Neural crest cell (in vitro differentiated cells): Measurements from ENCODE around the gene KRTAP6-3. TPM values are rescaled to one million over a fixed set of nuclear protein-coding genes. Genes with fewer than 3 reads are reported as not detected.

Experiments
- DNase-seq: peaks from one replicate; pipeline ENCODE4 v3.0.0; 2021; ENCODE audit warnings: low read depth, mixed read lengths, low spot score
- H3K27ac Mint-ChIP-seq: one replicate; pipeline ENCODE4 v1.8.0; 2021; ENCODE audit warnings: mild to moderate bottlenecking, mixed read lengths; ENCODE audit not compliant: unreplicated experiment
- H3K27me3 Mint-ChIP-seq: 2 replicates; pipeline ENCODE4 v1.8.0; 2021; ENCODE audit warnings: low read depth, mild to moderate bottlenecking, mixed read lengths
- H3K36me3 Mint-ChIP-seq: 2 replicates; pipeline ENCODE4 v1.8.0; 2021; ENCODE audit warnings: low read depth, mild to moderate bottlenecking, mixed read lengths
- H3K4me1 Mint-ChIP-seq: 2 replicates; pipeline ENCODE4 v1.8.0; 2021; ENCODE audit warnings: mixed read lengths
- H3K4me3 Mint-ChIP-seq: one replicate; pipeline ENCODE4 v1.8.0; 2021; ENCODE audit warnings: mild to moderate bottlenecking, mixed read lengths
- H3K9me3 Mint-ChIP-seq: 2 replicates; pipeline ENCODE4 v1.8.0; 2021; ENCODE audit warnings: mixed read lengths
- total RNA-seq: library from RNA; stranded (reverse); gene quantifications from 2 replicates; pipeline ENCODE4 v1.2.1, GENCODE V29; 2021
- TF ChIP-seq, protein P1 (sequence below): fragments of 200-600 bp; sonication (generic); conservative IDR thresholded peaks from 2 replicates; pipeline ENCODE4 v1.5.0; 2021; ENCODE audit warnings: antibody characterized with exemption, mild to moderate bottlenecking

The KRTAP6-3 gene
- total RNA-seq, 1 donor from 2014 or later = not detected

GRCh38 chr21:30563072-30563471, 29.2 kb upstream of the KRTAP6-3 start:
- no peak overlapping the region for H3K4me3 Mint-ChIP-seq
- no peak for DNase-seq
- TF ChIP-seq, protein P1, sequence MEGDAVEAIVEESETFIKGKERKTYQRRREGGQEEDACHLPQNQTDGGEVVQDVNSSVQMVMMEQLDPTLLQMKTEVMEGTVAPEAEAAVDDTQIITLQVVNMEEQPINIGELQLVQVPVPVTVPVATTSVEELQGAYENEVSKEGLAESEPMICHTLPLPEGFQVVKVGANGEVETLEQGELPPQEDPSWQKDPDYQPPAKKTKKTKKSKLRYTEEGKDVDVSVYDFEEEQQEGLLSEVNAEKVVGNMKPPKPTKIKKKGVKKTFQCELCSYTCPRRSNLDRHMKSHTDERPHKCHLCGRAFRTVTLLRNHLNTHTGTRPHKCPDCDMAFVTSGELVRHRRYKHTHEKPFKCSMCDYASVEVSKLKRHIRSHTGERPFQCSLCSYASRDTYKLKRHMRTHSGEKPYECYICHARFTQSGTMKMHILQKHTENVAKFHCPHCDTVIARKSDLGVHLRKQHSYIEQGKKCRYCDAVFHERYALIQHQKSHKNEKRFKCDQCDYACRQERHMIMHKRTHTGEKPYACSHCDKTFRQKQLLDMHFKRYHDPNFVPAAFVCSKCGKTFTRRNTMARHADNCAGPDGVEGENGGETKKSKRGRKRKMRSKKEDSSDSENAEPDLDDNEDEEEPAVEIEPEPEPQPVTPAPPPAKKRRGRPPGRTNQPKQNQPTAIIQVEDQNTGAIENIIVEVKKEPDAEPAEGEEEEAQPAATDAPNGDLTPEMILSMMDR = no peak

GRCh38 chr21:30563630-30564029, 28.6 kb upstream of the KRTAP6-3 start:
- Mint-ChIP-seq H3K9me3 (peaks cover 7% of the 10 kb centered on the region), H3K36me3 (peaks cover 3% of the 10 kb centered on the region), H3K27ac (no peak overlapping the region), H3K4me1 (no peaks in the 10 kb centered on the region), H3K4me3 (no peak overlapping the region), H3K27me3 (no peaks in the 10 kb centered on the region)
- no peak for DNase-seq
- TF ChIP-seq, protein P1 = no peak

More at GRCh38 chr21:30563072-30563471, 29.2 kb upstream of the KRTAP6-3 start:
- Mint-ChIP-seq H3K9me3 (peaks cover 7% of the 10 kb centered on the region), H3K36me3 (peaks cover 3% of the 10 kb centered on the region), H3K27me3 (no peaks in the 10 kb centered on the region), H3K27ac (no peak overlapping the region), H3K4me1 (no peaks in the 10 kb centered on the region)

GRCh38 chr21:30567617-30568016, 24.6 kb upstream of the KRTAP6-3 start:
- no peak overlapping the region for H3K27ac Mint-ChIP-seq
- H3K4me3 Mint-ChIP-seq = no peak overlapping the region
- no peak for DNase-seq
- peaks cover 13% of the 10 kb centered on the region for H3K9me3 Mint-ChIP-seq
- no peaks in the 10 kb centered on the region for H3K27me3 Mint-ChIP-seq
- TF ChIP-seq, protein P1 = no peak
- no peaks in the 10 kb centered on the region for H3K4me1 Mint-ChIP-seq
- H3K36me3 Mint-ChIP-seq = no peaks in the 10 kb centered on the region

GRCh38 chr21:30577766-30578165, 14.5 kb upstream of the KRTAP6-3 start:
- H3K27me3 Mint-ChIP-seq = no peaks in the 10 kb centered on the region
- H3K36me3 Mint-ChIP-seq = no peaks in the 10 kb centered on the region
- TF ChIP-seq, protein P1 = no peak
- no peak overlapping the region for H3K27ac Mint-ChIP-seq
- no peak for DNase-seq
- H3K9me3 Mint-ChIP-seq = peaks cover 6% of the 10 kb centered on the region
- H3K4me1 Mint-ChIP-seq = no peaks in the 10 kb centered on the region
- H3K4me3 Mint-ChIP-seq = no peak overlapping the region

DNA sequence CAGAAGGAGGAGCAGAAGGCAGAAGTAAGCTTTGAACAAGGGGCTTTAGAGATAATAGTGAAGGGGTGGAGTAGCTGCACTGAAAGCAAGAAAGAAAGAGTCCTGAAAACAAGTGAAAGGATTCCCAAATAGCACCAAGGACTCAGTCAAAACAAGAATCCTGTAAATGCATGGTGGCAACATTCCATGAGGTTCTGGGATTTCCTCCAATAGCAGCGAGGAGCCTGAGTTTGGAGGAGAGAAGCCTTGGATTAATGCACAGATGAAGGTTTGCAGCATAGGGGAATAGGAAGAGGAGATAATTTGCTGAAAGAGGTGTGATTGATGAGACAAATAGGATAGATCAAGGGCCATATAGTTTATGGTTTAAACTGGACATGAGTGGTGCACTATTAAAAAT, 12.9 kb upstream of the KRTAP6-3 start:
- TF ChIP-seq, protein P1 = no peak
- no peak for DNase-seq
- no peak overlapping the region for H3K4me3 Mint-ChIP-seq
- H3K36me3 Mint-ChIP-seq = no peaks in the 10 kb centered on the region
- H3K9me3 Mint-ChIP-seq = no peaks in the 10 kb centered on the region
- no peak overlapping the region for H3K27ac Mint-ChIP-seq
- no peaks in the 10 kb centered on the region for H3K27me3 Mint-ChIP-seq
- H3K4me1 Mint-ChIP-seq = peaks cover 9% of the 10 kb centered on the region

- H3K4me1 Mint-ChIP-seq = peaks cover 9% of the 10 kb centered on the region
- TF ChIP-seq, protein P1 = no peak
- H3K36me3 Mint-ChIP-seq = no peaks in the 10 kb centered on the region
- no peaks in the 10 kb centered on the region for H3K27me3 Mint-ChIP-seq
- peaks cover 3% of the 10 kb centered on the region for H3K9me3 Mint-ChIP-seq
- no peak overlapping the region for H3K27ac Mint-ChIP-seq
- DNase-seq = no peak
- no peak overlapping the region for H3K4me3 Mint-ChIP-seq
Observed at GRCh38 chr21:30580132-30580531, 12.1 kb upstream of the KRTAP6-3 start.
